ENCODE results near the gene DLG5.

Gene DLG5

DNA sequence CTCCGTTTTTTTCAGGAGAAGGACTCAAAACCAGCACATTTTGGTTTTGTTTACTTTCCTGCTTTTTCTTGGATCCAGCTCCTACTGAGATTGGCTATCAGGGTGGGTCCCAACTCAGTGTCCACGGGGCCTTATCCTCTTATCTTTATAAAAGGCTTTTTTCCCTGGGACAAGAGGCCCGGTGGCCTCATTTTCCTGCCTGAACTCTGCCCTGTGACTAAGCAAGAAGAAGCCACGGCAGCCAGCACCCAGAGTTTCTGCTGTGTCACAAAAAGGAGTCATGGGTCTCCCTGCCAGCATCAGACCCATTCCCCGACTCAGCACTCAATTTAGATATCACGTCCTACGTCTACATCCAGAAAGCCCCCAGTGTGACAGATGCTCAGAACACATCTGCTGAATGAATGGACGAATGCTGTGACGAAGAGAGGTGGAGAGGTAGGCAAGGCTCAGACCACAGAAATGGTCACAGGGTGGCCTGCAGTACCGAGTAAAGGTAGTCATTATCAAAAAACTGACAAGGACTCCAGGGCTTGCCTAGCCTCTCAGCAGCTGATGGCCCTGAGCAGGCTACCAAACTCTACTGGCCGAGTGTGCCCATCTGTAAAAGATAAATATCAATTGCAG, 16.7 kb downstream of the DLG5 start:
- no peak for DNase-seq

DNA sequence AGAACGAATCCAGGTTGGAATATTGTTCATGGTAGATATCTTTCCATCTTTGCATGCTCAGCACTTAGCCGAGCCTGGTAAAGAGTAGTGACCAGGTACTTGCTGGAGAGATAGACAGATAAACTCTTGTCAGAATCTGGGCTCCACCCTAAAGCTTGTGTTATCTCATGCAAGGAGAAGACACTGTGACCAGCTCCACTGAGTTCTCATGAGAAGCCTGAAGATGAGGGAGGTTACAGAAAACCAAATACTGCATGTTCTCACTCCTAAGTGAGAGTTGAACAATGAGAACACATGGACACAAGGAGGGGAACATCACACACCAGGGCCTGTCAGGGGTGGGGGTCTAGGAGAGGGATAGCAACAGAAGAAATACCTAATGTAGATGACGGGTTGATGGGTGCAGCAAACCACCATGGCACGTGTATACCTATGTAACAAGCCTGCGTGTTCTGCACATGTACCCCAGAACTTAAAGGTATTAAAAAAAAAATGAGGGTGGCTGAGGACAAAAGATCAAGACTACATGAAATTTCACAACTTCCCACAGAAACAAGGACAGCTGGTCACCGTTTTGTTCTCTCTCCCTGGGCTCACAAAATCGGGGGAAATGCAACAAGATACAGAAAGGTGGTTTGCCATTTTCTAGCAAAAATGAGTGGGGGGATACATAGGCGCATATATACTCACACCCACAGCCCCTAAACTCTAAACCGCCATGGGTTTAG, 17.4 kb downstream of the DLG5 start:
- DNase-seq: no peak

DNA sequence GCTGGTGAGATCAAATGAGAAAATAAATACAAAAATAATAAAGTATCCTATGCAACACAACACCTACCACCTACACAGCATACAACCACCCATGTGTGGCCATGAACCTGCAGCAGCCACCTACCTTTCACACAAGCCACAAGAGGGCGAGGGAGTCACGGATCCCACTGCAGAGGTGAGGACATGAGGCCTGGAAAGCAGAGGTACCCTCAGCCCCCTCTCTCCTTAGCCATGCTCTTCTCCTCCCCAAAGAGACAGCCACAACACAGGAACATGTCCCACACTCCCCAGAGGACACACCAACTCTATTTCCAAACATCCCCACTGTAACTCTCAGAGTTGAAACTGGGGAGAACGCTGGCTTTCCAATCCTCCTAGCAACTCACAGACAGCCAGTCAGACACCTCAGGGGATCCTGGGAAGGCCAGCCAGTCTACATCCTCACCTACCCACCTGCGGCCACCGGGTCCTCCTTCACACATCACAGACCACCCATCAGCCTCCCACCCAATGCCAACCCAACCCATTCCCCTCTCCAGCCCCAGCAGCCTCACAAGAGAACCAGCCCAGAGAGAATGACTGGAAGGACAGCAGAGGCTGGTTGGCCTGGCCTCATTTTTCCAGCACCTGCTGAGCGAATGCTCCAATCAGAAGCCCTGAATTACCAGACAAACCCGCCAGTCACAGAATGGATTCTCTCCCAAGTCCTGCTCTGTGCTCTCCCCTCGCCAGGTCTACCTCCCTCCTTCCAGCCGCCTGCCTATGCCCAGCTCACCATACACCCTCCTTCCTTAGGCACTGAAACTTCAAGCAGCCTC, 18.4 kb downstream of the DLG5 start:
- no peak for DNase-seq

DNA sequence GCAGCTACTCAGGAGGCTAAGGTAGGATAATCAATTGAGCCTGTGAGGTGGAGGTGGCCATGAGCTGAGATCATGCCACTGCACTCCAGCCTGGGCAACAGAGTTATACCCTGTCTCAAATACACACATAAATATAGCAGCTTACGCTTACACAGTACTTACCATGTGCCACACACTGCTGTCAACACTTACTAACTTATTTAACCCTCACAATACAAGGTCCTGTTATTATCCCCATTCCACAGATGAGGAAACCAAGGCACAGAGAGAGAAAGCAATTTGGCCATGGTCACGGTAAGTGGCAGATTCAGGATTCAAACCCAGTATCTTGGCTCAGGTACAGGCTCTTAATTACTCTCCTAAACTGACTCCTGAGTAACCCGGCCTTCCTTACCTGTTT, 19.1 kb downstream of the DLG5 start:
- no peak for DNase-seq

DNA sequence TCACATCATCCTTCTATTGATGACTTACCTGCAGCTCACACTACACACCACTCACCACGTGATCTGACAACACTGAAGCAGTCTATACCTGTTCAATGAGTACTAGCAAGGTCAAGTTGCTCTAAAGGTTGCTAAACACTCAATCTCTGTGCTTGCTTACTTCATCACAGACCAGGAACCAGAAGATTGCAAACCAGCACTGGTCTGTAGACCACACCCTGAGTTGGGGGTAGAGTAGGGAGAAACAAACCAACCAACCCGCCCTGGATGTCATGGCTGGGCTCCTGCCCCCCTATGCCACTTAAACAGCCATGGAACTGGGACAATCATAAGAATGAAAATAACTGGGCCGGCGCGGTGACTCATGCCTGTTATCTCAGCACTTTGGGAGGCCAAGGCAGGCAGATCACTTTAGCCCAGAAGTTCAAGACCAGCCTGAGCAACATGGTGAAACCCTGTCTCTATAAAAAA, 19.6 kb downstream of the DLG5 start:
- no peak for DNase-seq

DNA sequence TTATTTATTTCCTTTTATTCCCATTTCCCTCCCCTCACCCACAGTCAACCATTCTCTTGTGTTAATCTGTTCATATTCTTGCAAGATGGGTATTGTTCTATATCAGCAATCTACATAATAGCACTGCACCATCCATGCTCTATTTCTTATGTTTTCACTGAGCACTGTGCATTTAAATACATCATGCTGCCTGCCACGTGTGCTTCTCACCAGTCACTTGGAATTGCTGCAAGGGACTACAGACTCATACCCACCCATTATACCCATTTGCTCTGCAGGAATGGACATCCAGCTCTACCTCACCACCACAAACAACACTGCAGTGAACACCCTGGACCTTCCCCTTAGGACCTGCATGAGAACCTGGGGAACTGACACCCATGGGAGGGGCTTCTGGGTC, 20.8 kb downstream of the DLG5 start:
- DNase-seq: no peak

DNA sequence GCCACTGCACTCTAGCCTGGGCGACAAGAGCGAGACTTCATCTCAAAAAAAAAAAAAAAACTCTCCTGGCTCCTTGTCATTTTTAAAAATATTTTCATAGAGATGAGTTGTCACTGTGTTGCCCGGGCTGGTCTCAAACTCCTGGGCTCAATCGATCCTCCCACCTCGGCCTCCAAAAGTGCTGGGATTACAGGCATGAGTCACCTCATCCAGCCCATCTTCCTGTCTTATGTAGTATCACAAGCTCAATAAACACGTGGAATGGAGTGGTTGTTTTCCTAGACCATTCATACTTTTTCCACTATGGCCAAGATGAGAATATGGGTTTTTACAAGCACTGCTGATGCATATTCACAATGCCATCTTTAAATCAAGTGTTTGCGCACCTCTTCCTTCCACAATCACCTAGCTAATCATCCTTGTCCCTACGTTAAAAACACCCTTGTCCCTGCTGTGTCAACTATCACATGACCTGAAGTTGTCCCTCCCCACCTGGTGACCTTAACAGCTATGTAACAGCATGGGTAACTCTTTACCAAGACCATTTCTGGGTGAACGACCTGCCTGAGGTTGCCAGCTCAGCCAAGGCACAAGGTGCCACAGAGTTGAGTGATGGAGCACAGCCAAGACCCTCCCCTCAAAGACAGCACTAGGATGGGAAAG, 21.3 kb downstream of the DLG5 start:
- no peak for DNase-seq

DNA sequence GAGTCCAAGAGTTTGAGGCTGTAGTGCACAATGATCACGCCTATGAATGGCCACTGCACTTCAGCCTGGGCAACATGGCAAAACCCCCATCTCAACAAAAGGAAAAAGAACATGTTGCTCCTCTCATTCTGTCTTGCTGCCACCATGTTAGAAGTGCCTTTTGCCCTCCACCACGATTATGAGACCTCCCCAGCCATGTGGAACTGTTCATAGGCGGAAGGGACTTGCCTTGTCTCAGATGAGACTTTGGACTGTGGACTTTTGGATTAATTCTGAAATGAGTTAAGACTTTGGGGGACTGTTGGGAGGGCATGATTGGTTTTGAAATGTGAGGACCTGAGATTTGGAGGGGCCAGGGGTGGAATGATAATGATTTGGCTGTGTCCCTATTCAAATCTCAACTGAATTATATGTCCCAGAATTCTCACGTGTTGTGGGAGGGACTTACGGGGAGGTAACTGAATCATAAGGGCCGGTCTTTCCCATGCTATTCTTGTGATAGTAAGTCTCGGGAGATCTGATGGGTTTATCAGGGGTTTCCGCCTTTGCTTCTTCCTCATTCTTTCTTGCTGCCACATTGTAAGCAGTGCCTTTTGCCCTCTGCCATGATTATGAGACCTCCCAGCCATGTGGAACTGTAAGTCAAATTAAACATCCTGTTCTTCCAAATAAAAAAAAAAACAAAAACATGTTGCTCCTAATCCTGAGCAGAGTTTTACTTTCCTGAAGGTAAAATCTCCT, 22.3 kb downstream of the DLG5 start:
- no peak for DNase-seq

DNA sequence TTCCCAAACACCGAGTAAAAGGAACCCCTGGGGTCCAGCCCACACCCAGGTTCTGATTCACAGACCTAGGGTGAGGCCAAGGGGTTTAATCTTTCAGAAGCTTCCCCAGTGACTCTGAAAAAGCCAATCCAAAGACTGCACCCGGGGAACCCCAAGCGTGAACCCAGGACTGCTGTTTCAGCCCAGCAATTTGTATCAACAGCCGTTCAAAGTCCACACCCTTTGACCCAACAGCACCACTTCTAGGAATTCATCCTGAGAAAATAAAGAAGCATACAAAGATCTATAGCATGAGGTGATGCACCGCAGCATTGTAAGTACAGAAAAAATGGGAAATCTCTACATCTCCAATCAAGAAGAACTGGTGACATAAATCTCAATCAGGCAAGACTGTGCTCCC, 24.4 kb downstream of the DLG5 start:
- no peak for DNase-seq

DNA sequence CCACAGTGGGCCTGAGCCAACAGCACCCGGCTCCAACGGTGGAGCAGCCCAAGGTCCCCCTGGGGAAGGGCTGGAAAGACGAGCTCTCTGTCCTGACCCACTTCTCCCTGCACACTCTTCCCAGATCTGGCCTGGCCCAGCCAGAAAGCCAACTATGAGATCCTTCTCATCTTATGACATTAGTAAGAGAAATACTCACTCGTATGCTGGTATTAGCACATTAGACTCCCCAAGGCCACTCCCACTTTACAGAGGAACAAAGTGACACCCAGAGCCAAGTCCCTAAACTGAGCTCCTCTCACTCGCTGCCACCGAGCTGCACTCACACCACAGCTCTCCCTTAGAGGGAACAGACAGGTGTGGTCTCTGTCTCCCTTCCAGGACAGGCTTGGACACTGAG, 24.8 kb downstream of the DLG5 start:
- DNase-seq: no peak

DNA sequence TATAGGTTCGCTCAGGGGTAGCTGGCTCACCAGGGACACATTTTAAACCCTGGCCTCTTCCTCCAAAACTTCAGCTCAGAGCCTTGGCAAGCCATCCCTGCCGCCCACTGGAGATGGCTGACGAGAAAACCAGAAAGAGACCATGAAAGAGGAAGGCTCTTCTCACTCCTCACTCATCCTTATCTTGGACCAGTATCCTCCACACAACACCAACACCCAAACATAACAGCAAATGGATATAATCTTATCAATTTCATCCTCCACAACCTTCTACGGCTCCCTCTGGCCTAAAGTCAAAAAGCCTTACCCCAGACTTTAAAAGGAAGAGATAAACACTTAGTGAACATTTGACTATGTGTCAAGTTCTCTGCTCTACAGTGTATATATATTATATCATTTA, 26.9 kb downstream of the DLG5 start:
- DNase-seq: no peak

DNA sequence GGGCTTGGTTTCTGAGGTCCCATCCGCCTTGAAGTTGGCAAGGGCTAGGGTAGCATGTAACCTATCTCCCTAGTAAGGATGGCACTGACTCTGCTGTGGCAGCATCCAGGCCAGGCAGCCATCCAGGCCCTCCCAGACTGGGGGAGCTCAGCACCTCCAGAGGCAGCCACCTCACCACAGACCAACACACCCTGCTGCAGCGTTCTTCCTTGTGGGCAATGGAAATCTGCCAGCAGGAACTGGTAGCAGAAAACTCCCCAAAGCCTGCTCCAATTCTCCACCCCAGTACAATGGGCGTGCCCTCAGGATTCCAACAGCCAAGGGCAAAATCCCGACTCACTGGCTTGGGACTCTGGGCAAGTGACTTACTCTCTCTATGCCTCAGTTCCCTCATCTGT, 27.5 kb downstream of the DLG5 start:
- no peak for DNase-seq

DNA sequence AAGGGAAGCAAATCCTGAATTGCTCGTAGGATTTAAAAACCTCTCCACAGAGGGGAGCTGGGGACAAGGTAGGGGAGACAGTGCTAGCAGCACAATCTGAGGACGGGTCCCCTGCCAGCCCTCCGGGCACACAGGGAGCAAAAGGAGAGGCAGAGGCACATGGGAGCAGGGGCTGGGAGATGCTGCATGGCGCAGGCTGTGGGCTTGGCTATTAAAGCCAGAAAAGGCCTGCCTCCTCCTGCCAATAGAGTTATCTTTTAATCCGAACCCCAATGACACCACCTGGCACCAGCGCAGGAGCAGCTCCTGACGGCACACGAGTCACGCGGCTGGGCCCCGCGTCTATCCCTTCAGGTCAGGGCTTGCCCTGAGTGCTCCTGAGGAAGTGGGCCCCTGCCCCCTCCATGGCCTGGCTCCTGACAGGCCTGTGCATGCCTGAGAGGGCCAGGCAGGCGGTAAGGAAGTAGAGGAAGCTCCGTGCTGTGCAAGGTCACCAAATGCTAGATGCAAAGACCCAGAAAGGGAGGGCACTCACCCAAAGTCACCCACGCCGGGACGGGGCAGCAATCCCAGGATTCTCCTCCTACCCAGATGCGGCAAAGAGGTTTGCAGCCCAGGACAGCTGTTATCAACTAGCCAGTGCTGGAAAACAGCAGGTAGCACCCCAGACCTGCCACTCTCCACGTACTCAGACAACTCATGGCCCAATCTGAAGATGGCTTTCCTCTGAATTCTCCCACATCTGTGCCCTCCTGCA, 28.1 kb downstream of the DLG5 start:
- no peak for DNase-seq

DNA sequence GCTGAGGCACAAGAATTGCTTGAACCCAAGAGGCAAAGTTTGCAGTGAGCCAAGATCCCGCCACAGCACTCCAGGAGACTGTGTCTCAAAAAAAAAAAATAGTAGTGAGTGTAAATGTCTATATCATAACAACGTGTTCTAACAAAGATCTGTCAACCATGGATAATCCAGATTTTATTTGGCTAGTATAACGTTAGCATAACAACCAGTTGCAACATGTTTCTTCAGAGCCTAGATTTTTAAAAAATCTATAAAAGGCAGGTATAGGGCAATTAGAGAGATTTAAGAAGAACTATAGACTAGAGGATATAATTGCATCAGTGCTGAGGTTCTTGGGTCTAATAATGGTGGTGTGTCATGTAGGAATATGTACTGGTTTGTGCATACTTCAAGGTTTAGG, 30.5 kb downstream of the DLG5 start:
- no peak for DNase-seq

DNA sequence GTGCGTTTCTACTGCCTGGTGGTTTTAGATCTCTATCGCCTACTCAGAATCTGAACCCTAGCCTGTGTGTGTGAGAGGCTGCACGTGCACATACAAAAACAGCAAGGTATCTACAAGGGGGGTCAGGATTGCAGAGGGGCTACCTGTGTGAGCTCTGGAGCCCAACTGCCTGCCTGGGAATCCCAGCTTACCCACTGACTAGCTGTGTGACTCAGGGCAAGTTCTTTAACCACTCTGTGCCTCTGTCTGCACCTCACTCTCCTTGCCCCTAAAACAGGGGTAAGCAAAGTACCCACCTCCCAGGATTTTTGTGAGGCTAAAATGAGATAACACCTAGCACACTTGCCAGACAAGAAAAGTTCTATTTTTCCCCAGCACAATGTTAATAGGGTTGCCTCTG, 32.5 kb downstream of the DLG5 start:
- no peak for DNase-seq

DNA sequence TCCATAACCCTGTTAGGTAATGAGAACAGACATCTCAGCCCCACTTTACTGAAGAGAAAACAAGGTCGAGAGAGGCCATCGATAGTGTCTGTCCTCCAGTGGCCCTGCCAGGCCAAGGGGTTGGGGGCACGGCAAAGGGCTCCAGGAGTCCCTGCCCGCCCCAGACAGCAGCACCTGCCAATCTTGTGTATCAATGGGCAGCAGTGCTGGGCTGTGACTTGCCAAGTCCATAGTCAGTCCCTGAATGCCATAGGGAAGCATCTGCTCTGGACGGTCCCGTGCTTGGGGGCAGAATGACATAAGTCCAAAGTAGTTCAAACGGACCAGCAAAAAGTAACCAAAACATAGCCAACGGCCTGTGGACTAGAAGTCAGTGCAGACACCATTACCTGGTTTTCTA, 33.2 kb downstream of the DLG5 start:
- no peak for DNase-seq

DNA sequence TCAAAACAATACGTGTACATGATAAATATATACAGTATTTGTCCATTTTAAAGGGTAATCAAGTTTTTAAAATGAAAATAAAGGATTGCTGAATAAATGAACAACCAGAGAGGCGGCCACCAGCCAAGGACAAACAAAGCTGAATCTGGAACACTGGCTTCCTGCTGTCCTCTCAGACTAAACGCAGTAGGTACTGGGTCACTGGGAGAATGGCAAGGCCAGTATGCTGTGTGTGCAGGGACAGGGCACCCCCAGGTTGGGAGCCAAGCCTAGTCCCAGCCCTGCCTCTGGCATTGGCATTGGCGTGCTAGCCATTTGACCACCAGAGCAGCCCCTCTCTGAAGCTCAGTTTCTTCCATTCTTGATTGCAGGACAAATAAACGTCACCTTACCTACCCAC, 33.8 kb downstream of the DLG5 start:
- no peak for DNase-seq

DNA sequence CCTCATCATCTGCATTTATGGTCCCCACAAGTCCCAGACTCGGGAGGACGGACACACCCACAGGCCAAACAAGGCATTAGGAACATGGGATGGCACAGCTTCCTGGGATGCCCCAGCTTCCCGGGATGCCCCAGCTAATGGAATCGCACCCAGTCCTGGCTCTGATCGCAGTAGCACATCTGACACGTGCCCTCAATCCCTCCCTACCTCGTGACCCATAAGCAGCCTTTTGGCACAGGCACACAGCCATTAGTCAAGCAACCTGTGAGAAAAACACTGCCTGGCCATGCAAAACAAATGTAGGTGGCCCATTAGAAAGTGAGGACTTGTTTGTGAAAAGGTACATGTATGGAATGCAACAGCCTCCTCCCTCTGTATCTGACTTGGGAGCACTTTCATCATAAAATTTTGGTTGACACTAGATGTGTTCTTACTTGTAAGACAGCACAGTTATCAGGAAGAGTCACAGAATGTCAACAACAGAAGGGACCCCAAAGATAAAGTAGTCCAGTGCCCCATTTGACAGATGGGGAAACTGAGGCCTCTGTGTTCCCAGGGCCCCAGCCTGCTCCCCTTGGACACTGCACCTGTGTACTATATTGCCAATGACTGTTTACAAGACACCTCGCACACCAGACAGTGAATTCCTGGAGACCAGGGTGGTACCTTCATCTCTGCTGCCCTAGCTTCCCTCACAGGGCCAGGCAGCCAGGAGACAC, 34.4 kb downstream of the DLG5 start:
- DNase-seq: no peak

DNA sequence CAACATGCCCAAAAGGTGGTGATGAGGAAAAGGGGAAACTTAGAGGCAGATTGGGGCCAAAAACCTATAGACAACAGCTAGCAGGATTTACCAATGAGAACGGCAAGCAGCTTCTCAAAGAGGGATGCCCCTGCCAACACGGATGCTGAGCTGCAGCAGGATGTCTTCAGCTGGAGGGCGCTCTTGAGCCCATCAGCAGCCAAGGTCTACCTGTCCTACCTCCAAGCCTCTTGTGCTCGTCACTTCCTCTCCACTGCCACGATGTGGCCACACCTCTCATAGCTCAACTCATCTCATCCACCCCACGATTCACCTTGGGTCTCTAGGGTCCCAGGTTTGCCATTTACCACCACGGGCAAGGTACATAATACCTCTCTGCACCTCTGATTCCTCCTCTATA, 36.5 kb downstream of the DLG5 start:
- no peak for DNase-seq

DNA sequence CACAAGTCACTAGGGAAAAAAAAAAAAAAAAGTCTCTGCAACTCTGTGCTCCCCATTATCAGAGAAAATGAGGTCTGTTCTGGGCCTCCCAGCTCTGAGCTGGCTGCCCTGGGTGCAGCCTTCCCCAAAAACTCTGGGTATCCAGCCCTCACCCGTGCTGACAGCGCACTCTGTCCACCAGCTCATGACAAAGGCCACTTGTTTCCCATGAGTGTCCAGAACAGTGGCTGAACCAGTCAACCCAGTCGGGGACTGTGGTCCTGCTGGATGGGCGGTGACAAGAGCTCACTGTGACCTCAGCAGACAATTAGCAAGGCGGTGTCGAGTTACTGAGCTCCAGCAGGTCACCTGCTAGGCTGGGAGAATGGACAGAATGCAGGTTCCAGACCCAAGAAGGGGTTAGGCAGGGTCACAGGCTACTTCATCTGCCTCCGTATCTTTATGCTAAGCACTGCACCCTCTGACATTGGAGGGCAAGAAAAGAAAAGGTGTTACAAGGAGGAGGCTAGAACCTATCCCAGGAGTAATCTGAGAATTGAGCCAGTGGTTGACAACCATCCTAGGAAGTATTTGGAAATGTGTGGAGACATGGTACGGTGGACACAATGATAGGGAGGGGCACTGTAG, 37.2 kb downstream of the DLG5 start:
- DNase-seq: no peak

DNA sequence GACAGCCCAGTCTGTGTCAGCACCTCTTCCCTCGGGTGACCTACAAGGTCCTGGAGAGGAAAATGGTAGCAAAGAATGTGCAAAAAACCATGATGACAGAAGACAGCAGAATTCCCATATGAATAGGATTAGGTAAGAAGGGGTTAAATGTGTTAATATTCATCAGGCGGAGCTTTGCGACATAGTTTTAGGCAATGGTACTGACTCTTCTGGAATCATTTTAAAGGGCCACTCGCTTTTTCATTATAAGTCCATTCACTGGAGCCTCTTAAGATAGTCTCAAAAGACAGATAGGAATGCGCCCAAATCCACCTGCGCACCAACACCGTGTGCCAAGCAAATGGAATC, 38.2 kb downstream of the DLG5 start:
- no peak for DNase-seq
